ENCODE results near the gene FBXL2.

The FBXL2 gene

GRCh38 chr3:33315826-33316225 is 38.6 kb downstream of the FBXL2 start:
- Histone ChIP-seq H3K27ac (ENCODE audit: low read depth, low read length, poor library complexity, severe bottlenecking) (no peak overlapping the region), H3K4me2 (ENCODE audit: low read length) (no peak overlapping the region), H3K9me3 (ENCODE audit: low read length) (no peaks in the 10 kb centered on the region), H3K9ac (ENCODE audit: low read length) (no peak overlapping the region), H3K4me3 (ENCODE audit: low read depth, low read length, poor library complexity, severe bottlenecking) (no peak overlapping the region), H3F3A (ENCODE audit: insufficient read depth, low read length) (no peaks in the 10 kb centered on the region), H2AFZ (ENCODE audit: low read length) (no peak overlapping the region), H3K27me3 (ENCODE audit: insufficient read depth, low read length) (no peaks in the 10 kb centered on the region), H3K79me2 (ENCODE audit: insufficient read depth, low read length) (no peaks in the 10 kb centered on the region), H3K36me3 (ENCODE audit: insufficient read depth, low read length) (no peaks in the 10 kb centered on the region), H4K20me1 (ENCODE audit: insufficient read depth, low read length) (no peaks in the 10 kb centered on the region), H3K9me2 (ENCODE audit: low read depth, low read length) (no peaks in the 10 kb centered on the region), H3K4me1 (ENCODE audit: insufficient read depth, low read length, severe bottlenecking) (no peaks in the 10 kb centered on the region)
- TF ChIP-seq EZH2 (IDR thresholded peaks at IDR 0.05; ENCODE audit: borderline replicate concordance, low read length) (no peak), CTCF (IDR thresholded peaks at IDR 0.05; ENCODE audit: low read length) (no peak)

GRCh38 chr3:33317963-33318709 is 40.9 kb downstream of the FBXL2 start:
- H3K27ac ChIP-seq (ENCODE audit: low read depth, low read length, poor library complexity, severe bottlenecking): no peak overlapping the region
- no peak overlapping the region for H3K9ac ChIP-seq (ENCODE audit: low read length)
- H3K4me3 ChIP-seq (ENCODE audit: low read depth, low read length, poor library complexity, severe bottlenecking): no peak overlapping the region
- H3K4me1 ChIP-seq (ENCODE audit: insufficient read depth, low read length, severe bottlenecking): no peaks in the 10 kb centered on the region
- H3K79me2 ChIP-seq (ENCODE audit: insufficient read depth, low read length): no peaks in the 10 kb centered on the region
- H3K9me3 ChIP-seq (ENCODE audit: low read length): no peaks in the 10 kb centered on the region
- H3K4me2 ChIP-seq (ENCODE audit: low read length): no peak overlapping the region
- no peak overlapping the region for H2AFZ ChIP-seq (ENCODE audit: low read length)
- no peaks in the 10 kb centered on the region for H3F3A ChIP-seq (ENCODE audit: insufficient read depth, low read length)
- no peaks in the 10 kb centered on the region for H4K20me1 ChIP-seq (ENCODE audit: insufficient read depth, low read length)
- TF ChIP-seq EZH2 (IDR thresholded peaks at IDR 0.05; ENCODE audit: borderline replicate concordance, low read length) (no peak), CTCF (IDR thresholded peaks at IDR 0.05; ENCODE audit: low read length) (no peak)
- H3K36me3 ChIP-seq (ENCODE audit: insufficient read depth, low read length): no peaks in the 10 kb centered on the region
- H3K9me2 ChIP-seq (ENCODE audit: low read depth, low read length): no peaks in the 10 kb centered on the region
- H3K27me3 ChIP-seq (ENCODE audit: insufficient read depth, low read length): no peaks in the 10 kb centered on the region

- no peak overlapping the region for H3K4me2 ChIP-seq (ENCODE audit: low read length)
- no peaks in the 10 kb centered on the region for H3K4me1 ChIP-seq (ENCODE audit: insufficient read depth, low read length, severe bottlenecking)
- no peak overlapping the region for H3K27ac ChIP-seq (ENCODE audit: low read depth, low read length, poor library complexity, severe bottlenecking)
- H3K9me3 ChIP-seq (ENCODE audit: low read length): no peaks in the 10 kb centered on the region
- no peaks in the 10 kb centered on the region for H3K27me3 ChIP-seq (ENCODE audit: insufficient read depth, low read length)
- H3K9me2 ChIP-seq (ENCODE audit: low read depth, low read length): no peaks in the 10 kb centered on the region
- H4K20me1 ChIP-seq (ENCODE audit: insufficient read depth, low read length): no peaks in the 10 kb centered on the region
- TF ChIP-seq EZH2 (IDR thresholded peaks at IDR 0.05; ENCODE audit: borderline replicate concordance, low read length): no peak
- no peak for TF ChIP-seq CTCF (IDR thresholded peaks at IDR 0.05; ENCODE audit: low read length)
- H3K4me3 ChIP-seq (ENCODE audit: low read depth, low read length, poor library complexity, severe bottlenecking): no peak overlapping the region
- no peak overlapping the region for H3K9ac ChIP-seq (ENCODE audit: low read length)
- no peaks in the 10 kb centered on the region for H3F3A ChIP-seq (ENCODE audit: insufficient read depth, low read length)
- H3K36me3 ChIP-seq (ENCODE audit: insufficient read depth, low read length): no peaks in the 10 kb centered on the region
- no peak overlapping the region for H2AFZ ChIP-seq (ENCODE audit: low read length)
- no peaks in the 10 kb centered on the region for H3K79me2 ChIP-seq (ENCODE audit: insufficient read depth, low read length)
Measured at GRCh38 chr3:33318710-33319380, 41.6 kb downstream of the FBXL2 start.
